Astrocyte of the cerebellum (primary cell): ENCODE data around the gene TRMT6.

ENCODE experiments used
- DNase-seq: peaks from one replicate; pipeline ENCODE4 v3.0.0-alpha.2; 2011; ENCODE audit warnings: low read depth
- H3K4me3 ChIP-seq: 2 replicates; pipeline ENCODE4 v1.5.1; 2011; ENCODE audit warnings: mild to moderate bottlenecking, low read depth, low read length, moderate library complexity
- CTCF ChIP-seq: IDR thresholded peaks from 2 replicates; pipeline ENCODE4 v1.5.1; 2012; ENCODE audit warnings: low read length, low read depth, moderate library complexity, mild to moderate bottlenecking; ENCODE audit errors: missing control alignments
- in situ Hi-C: cut with HindIII; loops from 2 replicates; pipeline ENCODE4 v1.10.0; 2017; ENCODE audit warnings: low sequenced_read_pairs

TRMT6 gene

GRCh38 chr20:5928836-5929715 lies 21.3 kb downstream of the TRMT6 start:
- in situ Hi-C loops, result no loop called here
- no peak for DNase-seq
- no peak for TF ChIP-seq CTCF
- H3K4me3 ChIP-seq, result no peak overlapping the region

GRCh38 chr20:5927749-5928462 lies 22.4 kb downstream of the TRMT6 start:
- DNase-seq, result no peak
- H3K4me3 ChIP-seq, result no peak overlapping the region
- no peak for TF ChIP-seq CTCF
- in situ Hi-C loops, result no loop called here

- DNase-seq, result no peak
- no peak for TF ChIP-seq CTCF
- in situ Hi-C loops, result no loop called here
- no peak overlapping the region for H3K4me3 ChIP-seq
These were observed 24.8 kb downstream of the TRMT6 start for GRCh38 chr20:5925551-5925950.

GRCh38 chr20:5923493-5923892 lies 26.8 kb downstream of the TRMT6 start:
- no peak for TF ChIP-seq CTCF
- no peak for DNase-seq
- in situ Hi-C loops, result no loop called here
- H3K4me3 ChIP-seq, result no peak overlapping the region

- H3K4me3 ChIP-seq, result no peak overlapping the region
- TF ChIP-seq CTCF, result no peak
- no peak for DNase-seq
- in situ Hi-C loops, result no loop called here
These were observed 29.8 kb downstream of the TRMT6 start for GRCh38 chr20:5920581-5920980.

DNA sequence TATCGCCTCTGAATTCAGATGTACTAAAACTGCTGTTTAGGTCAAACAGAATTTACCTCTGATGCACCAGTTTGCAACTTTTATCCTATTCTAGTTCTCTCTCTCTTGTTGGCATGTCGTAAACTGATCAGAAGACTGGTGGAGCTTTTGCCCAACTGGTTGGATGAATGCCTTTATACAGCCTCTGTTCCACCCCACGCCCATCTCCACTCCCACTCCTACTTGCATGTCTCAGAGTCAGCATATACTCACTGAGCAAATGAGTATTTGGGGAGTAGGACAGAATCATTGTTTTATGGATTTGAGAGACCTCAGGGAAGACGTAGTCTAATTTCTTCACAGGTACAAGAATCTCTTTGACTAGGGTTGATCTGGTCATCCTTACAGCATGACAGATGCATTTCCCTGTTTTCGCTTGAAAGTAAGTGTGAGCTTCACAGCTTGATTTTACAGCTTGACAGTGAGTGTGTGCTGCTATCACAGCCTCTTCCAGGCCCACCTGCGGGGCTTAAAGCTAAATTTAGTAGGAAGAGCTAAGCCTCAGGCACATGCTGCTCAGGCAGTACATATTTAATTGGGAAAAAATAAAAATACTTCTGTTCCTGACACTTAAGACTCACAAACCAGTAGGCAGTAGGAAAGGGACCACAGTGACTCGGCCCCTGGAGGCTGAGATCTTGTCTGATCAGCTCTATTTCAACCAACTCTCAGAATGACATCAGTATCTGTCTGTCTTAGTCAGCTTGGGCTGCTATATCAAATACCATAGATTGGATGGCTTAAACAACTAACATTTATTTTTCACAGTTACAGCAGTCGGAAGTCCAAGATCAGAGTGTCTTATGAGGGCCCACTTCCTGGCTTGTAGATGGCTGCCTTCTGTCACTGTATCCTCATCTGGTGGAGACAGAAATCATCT lies 30.4 kb downstream of the TRMT6 start:
- in situ Hi-C loops, result no loop called here
- no peak overlapping the region for H3K4me3 ChIP-seq
- TF ChIP-seq CTCF, result no peak
- DNase-seq, result no peak
